Natural killer cell (primary cell): ENCODE measurements around the gene NREP. TPM values are rescaled to one million over a fixed set of nuclear protein-coding genes. Genes with fewer than 3 reads are reported as not detected.

Source experiments
- ATAC-seq, 3 donors: fragments of 150-1000 bp in 2 of 3; fragments of 200-7000 bp in 1 of 3; cut with Tn5 transposase; 1 replicate in 1 of 3; 2 replicates in 2 of 3; pipeline ENCODE4 v1.10.0; 2021; ENCODE audit warnings: mild to moderate bottlenecking in 2 of 3, moderate library complexity in 2 of 3
- DNase-seq, 2 donors: peaks; one replicate each; pipeline versions ENCODE4 v3.0.0 to v3.0.0-alpha.2; 2013 to 2021; ENCODE audit warnings: mixed read lengths in 1 of 2
- H3K27ac ChIP-seq: one replicate; pipeline ENCODE4 v1.5.1; 2013; ENCODE audit warnings: mild to moderate bottlenecking, low read length
- H3K27me3 ChIP-seq: one replicate; pipeline ENCODE4 v1.6.1; 2013; ENCODE audit warnings: low read length; ENCODE audit not compliant: control insufficient read depth, insufficient read depth
- H3K36me3 ChIP-seq: one replicate; pipeline ENCODE4 v1.6.1; 2013; ENCODE audit warnings: low read length; ENCODE audit not compliant: control insufficient read depth, insufficient read depth
- H3K4me1 ChIP-seq: one replicate; pipeline ENCODE4 v1.6.1; 2013; ENCODE audit warnings: low read length; ENCODE audit not compliant: control insufficient read depth, insufficient read depth
- H3K4me3 ChIP-seq: one replicate; pipeline ENCODE4 v1.5.1; 2013; ENCODE audit warnings: low read length
- H3K9me3 ChIP-seq: one replicate; pipeline ENCODE4 v1.6.1; 2013; ENCODE audit warnings: low read length; ENCODE audit not compliant: control insufficient read depth, insufficient read depth
- H3K27ac Mint-ChIP-seq, 2 donors: one replicate each; pipeline ENCODE4 v1.8.0; 2022; ENCODE audit warnings: mild to moderate bottlenecking in 2 of 2, mixed read lengths in 2 of 2, moderate library complexity in 1 of 2
- H3K27me3 Mint-ChIP-seq, 2 donors: one replicate each; pipeline ENCODE4 v1.8.0; 2022; ENCODE audit warnings: low read depth in 2 of 2, mixed read lengths in 2 of 2
- H3K36me3 Mint-ChIP-seq: one replicate; pipeline ENCODE4 v1.8.0; 2022; ENCODE audit warnings: mixed read lengths
- H3K4me1 Mint-ChIP-seq, 2 donors: one replicate each; pipeline ENCODE4 v1.8.0; 2022; ENCODE audit warnings: mixed read lengths in 2 of 2
- H3K4me3 Mint-ChIP-seq: one replicate; pipeline ENCODE4 v1.8.0; 2022; ENCODE audit warnings: mild to moderate bottlenecking, moderate library complexity, mixed read lengths
- H3K9me3 Mint-ChIP-seq, 2 donors: one replicate each; pipeline ENCODE4 v1.8.0; 2022; ENCODE audit warnings: mixed read lengths in 2 of 2
- CTCF ChIP-seq: fragments of 200-600 bp; IDR thresholded peaks from one replicate; pipeline ENCODE4 v1.8.0; 2022; ENCODE audit warnings: antibody characterized with exemption
- WGBS: methylation state at CpG from one replicate; pipeline ENCODE4 v1.1.7; 2013; ENCODE audit warnings: missing lambda C conversion rate; ENCODE audit not compliant: insufficient coverage; 5-methylcytosine and 5-hydroxymethylcytosine counted together
- intact Hi-C: fragments of 100-400 bp; cut with micrococcal nuclease; formaldehyde crosslinking; loops from one replicate; pipeline ENCODE4 v1.14.2; 2022
- total RNA-seq, 4 donors: library from RNA; stranded (reverse); fragments of 120-200 nt in 1 of 4; gene quantifications; one replicate each; pipeline versions ENCODE4 v1.2.3 to v1.2.4, GENCODE V29; 2013 to 2022

Gene NREP
- total RNA-seq, 3 donors from 2014 or later (not counting 1 experiment from before 2014, with no cell fraction given), result 7.6 to 9.9 (median 8.4) TPM

- no peaks in the 10 kb centered on the region for H3K9me3 Mint-ChIP-seq
- H3K27me3 Mint-ChIP-seq, result peaks cover 0 to 2% of the 10 kb centered on the region in 2 donors
- no peak overlapping the region for H3K4me3 Mint-ChIP-seq
- TF ChIP-seq CTCF, result no peak
- DNase-seq (no peak), ATAC-seq (no peak)
- H3K27ac ChIP-seq, result no peak overlapping the region
- no peaks in the 10 kb centered on the region for H3K36me3 Mint-ChIP-seq
- intact Hi-C loops, result no loop called here
- H3K27me3 ChIP-seq, result no peaks in the 10 kb centered on the region
- H3K36me3 ChIP-seq, result no peaks in the 10 kb centered on the region
- H3K4me1 Mint-ChIP-seq, result peaks cover 19 to 20% of the 10 kb centered on the region in 2 donors
- no peak overlapping the region for H3K4me3 ChIP-seq
- H3K27ac Mint-ChIP-seq, result no peak overlapping the region
- peaks cover 8% of the 10 kb centered on the region for H3K4me1 ChIP-seq
- H3K9me3 ChIP-seq, result no peaks in the 10 kb centered on the region
- 100% methylated on average over 1 of the region's 3 CpGs for WGBS
These were observed 17.6 kb downstream of the NREP start for GRCh38 chr5:111739416-111739815.

- Mint-ChIP-seq H3K9me3 (no peaks in the 10 kb centered on the region), H3K4me1 (peaks cover 19 to 26% of the 10 kb centered on the region in 2 donors), H3K36me3 (no peaks in the 10 kb centered on the region), H3K27ac (no peak overlapping the region), H3K4me3 (no peak overlapping the region), H3K27me3 (no peaks in the 10 kb centered on the region)
- WGBS, result 83% methylated on average over 5 of the region's 5 CpGs
- H3K27me3 ChIP-seq, result no peaks in the 10 kb centered on the region
- H3K4me1 ChIP-seq, result peaks cover 8% of the 10 kb centered on the region
- no peak for TF ChIP-seq CTCF
- ATAC-seq, result no peak
- DNase-seq, result no peak
- no peak overlapping the region for H3K27ac ChIP-seq
- H3K36me3 ChIP-seq, result no peaks in the 10 kb centered on the region
- H3K9me3 ChIP-seq, result no peaks in the 10 kb centered on the region
- H3K4me3 ChIP-seq, result no peak overlapping the region
- intact Hi-C loops, result no loop called here
These were observed 18.9 kb downstream of the NREP start for GRCh38 chr5:111738118-111738517.

- Mint-ChIP-seq H3K27ac (no peak overlapping the region), H3K4me1 (peaks cover 19 to 26% of the 10 kb centered on the region in 2 donors), H3K27me3 (no peaks in the 10 kb centered on the region), H3K9me3 (no peaks in the 10 kb centered on the region), H3K4me3 (no peak overlapping the region), H3K36me3 (no peaks in the 10 kb centered on the region)
- intact Hi-C loops, result no loop called here
- H3K27me3 ChIP-seq, result no peaks in the 10 kb centered on the region
- no peaks in the 10 kb centered on the region for H3K9me3 ChIP-seq
- WGBS, result 73% methylated on average over 1 of the region's 1 CpG
- H3K4me1 ChIP-seq, result peaks cover 8% of the 10 kb centered on the region
- H3K4me3 ChIP-seq, result no peak overlapping the region
- no peak for ATAC-seq
- no peak overlapping the region for H3K27ac ChIP-seq
- no peak for TF ChIP-seq CTCF
- DNase-seq, result no peak
- H3K36me3 ChIP-seq, result no peaks in the 10 kb centered on the region
These were observed 19.3 kb downstream of the NREP start for GRCh38 chr5:111737716-111738115.

GRCh38 chr5:111735583-111736270, 21.3 kb downstream of the NREP start:
- WGBS, result 94% methylated on average over 5 of the region's 8 CpGs
- Mint-ChIP-seq H3K4me1 (peaks cover 0 to 6% of the 10 kb centered on the region in 2 donors), H3K36me3 (no peaks in the 10 kb centered on the region), H3K9me3 (no peaks in the 10 kb centered on the region), H3K27ac (no peak overlapping the region), H3K27me3 (no peaks in the 10 kb centered on the region), H3K4me3 (no peak overlapping the region)
- no peak for TF ChIP-seq CTCF
- Histone ChIP-seq H3K27ac (no peak overlapping the region), H3K9me3 (no peaks in the 10 kb centered on the region), H3K36me3 (no peaks in the 10 kb centered on the region), H3K4me3 (no peak overlapping the region), H3K4me1 (no peaks in the 10 kb centered on the region), H3K27me3 (no peaks in the 10 kb centered on the region)
- intact Hi-C loops, result no loop called here
- DNase-seq, result no peak
- no peak for ATAC-seq
